Measurements from ENCODE around the gene S100Z.
"Not testable (repeated sequence)": the region's sequence is repeated elsewhere in the genome, so short reads cannot be mapped to it uniquely, and the experiment has no call there.

The S100Z gene

DNA sequence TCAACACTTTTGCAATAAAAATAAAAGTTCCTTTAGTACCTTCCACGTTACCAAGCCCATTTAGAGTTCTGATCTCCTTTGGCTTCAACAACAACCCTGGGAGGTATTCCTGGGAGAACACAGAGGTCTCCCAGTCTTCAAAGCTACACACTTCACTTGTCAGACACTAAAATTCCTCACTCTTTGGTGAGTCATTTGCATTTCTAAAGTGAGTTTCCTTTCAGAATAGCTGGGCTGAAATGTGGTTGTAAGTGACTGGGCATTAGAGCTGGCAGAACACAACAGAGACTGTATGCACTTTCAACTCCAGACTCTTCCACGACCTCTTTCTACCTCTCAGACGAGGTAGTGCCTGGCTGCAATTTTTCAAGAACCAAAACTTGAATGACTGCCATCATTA, 42.5 kb upstream of the S100Z start:
- peak; percentile 88 for DNase-seq (ENCODE audit: low read depth)
- no peak overlapping the region for H3K4me3 ChIP-seq (ENCODE audit: low read length)

DNA sequence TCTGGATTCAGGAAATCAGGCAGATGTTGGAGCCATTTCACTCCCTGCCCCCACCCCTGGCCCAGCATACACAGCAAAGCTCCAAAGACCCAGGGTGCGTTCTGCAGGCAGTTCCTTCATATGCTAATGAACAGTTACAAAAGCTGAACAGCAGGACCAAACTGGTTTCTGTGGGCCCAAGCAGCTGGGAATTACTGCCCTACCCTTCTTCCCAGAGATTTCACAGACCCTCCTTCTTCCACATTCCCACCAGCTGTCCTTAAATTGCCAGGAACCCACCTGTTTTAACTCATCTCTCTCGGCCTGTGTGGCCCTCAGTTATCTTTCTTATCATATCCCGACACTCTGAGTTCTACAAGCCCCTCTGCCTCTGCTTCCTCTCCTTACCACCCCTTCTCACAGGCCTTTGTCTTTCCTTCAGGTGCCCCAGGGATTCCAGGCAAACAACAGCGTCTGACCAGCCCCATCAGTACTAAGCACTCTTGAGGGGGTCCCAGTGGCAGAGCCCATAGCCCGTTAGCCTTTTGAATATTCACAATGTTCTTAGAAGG, 41.6 kb upstream of the S100Z start:
- peak; percentile 61 for DNase-seq (ENCODE audit: low read depth)
- H3K4me3 ChIP-seq (ENCODE audit: low read length): no peak overlapping the region
- TF ChIP-seq, protein P1, sequence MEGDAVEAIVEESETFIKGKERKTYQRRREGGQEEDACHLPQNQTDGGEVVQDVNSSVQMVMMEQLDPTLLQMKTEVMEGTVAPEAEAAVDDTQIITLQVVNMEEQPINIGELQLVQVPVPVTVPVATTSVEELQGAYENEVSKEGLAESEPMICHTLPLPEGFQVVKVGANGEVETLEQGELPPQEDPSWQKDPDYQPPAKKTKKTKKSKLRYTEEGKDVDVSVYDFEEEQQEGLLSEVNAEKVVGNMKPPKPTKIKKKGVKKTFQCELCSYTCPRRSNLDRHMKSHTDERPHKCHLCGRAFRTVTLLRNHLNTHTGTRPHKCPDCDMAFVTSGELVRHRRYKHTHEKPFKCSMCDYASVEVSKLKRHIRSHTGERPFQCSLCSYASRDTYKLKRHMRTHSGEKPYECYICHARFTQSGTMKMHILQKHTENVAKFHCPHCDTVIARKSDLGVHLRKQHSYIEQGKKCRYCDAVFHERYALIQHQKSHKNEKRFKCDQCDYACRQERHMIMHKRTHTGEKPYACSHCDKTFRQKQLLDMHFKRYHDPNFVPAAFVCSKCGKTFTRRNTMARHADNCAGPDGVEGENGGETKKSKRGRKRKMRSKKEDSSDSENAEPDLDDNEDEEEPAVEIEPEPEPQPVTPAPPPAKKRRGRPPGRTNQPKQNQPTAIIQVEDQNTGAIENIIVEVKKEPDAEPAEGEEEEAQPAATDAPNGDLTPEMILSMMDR (IDR thresholded peaks at IDR 0.05; ENCODE audit: insufficient read depth, low read depth, low read length, missing control alignments): no peak

More for the DNA sequence above, 42.5 kb upstream of the S100Z start:
- TF ChIP-seq, protein P1 (IDR thresholded peaks at IDR 0.05; ENCODE audit: insufficient read depth, low read depth, low read length, missing control alignments): no peak

DNA sequence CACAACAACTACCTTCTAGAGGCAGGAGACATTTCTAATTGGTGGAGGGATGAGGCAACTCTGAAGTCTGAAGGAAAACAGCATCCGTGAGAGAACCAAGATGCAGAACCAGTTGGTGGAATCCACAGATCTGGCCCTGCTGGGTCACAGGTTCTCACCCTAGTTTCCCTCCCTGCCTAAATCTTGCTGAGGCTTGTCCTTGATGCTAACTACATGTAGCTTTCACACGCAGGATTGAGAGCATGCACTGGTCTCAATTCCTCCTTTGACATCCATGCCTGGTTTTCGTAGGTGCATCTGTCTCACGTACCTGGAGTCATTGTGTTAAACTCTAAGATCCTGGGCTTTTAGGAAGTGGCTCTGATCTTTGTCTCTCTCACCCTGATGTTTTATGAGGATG, 40.7 kb upstream of the S100Z start:
- peak; percentile 85 for DNase-seq (ENCODE audit: low read depth)
- no peak overlapping the region for H3K4me3 ChIP-seq (ENCODE audit: low read length)
- TF ChIP-seq, protein P1 (IDR thresholded peaks at IDR 0.05; ENCODE audit: insufficient read depth, low read depth, low read length, missing control alignments): no peak

DNA sequence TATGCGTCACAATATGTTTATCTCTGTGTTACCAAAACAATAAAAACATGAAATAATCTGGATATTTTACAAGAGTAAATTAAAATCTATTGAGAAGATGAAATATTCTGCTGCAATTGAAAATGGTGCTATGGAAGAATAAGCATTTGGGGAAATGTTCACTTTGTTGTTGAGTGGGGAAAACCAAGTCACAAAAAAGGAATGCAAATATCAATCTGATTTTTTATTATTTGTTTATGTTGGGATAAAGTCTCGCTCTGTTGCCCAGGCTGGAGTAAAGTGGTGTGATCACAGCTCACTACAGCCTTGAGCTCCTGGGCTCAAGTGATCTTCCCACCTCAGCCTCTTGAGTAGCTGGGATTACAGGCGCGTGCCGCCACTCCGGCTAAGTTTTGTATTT, 39.6 kb upstream of the S100Z start:
- no peak overlapping the region for H3K4me3 ChIP-seq (ENCODE audit: low read length)
- TF ChIP-seq, protein P1 (IDR thresholded peaks at IDR 0.05; ENCODE audit: insufficient read depth, low read depth, low read length, missing control alignments): no peak
- no peak for DNase-seq (ENCODE audit: low read depth)

DNA sequence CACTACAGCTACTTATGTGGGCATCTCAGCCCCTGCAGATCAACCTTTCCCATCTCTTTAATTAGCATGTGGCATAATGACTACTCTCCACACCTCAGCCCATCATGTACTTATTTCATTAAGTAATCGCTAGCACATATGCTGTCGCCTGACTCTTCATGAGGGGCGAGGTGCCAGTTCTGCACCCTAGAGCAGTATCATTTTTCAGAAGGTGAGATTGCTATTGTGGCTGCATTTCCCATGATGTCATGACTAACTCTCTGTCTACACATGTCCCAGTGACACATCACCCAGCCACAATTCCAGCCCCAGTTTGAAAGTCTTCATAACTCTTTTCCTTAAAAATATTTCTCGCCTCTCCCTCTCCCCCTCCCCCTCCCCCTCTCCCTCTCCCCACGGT, 38.6 kb upstream of the S100Z start:
- TF ChIP-seq, protein P1 (IDR thresholded peaks at IDR 0.05; ENCODE audit: insufficient read depth, low read depth, low read length, missing control alignments): no peak
- DNase-seq (ENCODE audit: low read depth): peak; percentile 99

DNA sequence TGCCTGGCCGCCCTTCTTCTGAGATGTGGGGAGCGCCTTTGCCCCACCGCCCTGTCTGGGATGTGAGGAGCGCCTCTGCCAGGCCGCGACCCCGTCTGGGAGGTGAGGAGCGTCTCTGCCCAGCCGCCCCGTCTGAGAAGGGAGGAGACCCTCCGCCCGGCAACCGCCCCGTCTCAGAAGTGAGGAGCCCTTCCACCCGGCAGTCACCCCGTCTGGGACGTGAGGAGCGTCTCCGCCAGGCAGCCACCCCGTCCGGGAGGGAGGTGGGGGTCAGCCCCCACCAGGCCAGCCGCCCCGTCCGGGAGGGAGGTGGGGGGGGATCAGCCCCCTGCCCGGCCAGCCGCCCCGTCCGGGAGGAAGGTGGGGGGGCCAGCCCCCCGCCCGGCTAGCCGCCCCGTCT, 37.6 kb upstream of the S100Z start:
- not testable (repeated sequence) for DNase-seq (ENCODE audit: low read depth); H3K4me3 ChIP-seq (ENCODE audit: low read length)

More for the DNA sequence above, 38.6 kb upstream of the S100Z start:
- no peak overlapping the region for H3K4me3 ChIP-seq (ENCODE audit: low read length)

DNA sequence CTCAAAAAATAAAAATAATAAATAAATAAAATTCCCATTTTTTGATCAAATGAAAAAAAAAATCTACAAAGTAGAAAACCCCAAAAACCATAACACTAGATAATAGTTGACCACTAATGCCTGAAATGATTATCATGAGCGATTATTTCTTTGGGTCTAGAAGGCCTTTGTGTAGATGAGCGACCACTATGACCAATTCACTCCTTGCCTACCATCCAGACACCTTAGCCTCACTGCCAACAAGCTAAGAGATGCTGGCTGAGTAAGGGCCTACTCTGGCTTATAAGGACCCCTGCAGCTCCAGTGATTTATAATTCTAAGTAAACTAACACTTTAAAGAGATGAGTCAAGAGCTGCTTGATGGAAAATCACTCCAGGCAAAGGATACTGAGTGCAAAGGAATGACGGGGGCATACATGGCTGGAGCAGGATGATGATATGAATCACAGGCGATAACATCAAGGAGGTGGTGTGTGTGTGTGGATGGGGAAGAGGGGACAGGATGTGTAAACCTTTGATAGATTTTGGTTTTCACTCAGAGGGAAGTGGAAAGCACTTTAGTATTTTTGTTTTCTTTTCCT, 35.7 kb upstream of the S100Z start:
- H3K4me3 ChIP-seq (ENCODE audit: low read length): no peak overlapping the region
- DNase-seq (ENCODE audit: low read depth): peak; percentile 94
- TF ChIP-seq, protein P1 (IDR thresholded peaks at IDR 0.05; ENCODE audit: insufficient read depth, low read depth, low read length, missing control alignments): no peak
